Muscle of leg (tissue), 11 donors: ENCODE measurements around the gene SH3PXD2B. TPM values are rescaled to one million over a fixed set of nuclear protein-coding genes. Genes with fewer than 3 reads are reported as not detected.

Experiments used
- DNase-seq: peaks from one replicate; pipeline ENCODE4 v3.0.0; 2013
- H3K27ac ChIP-seq: one replicate; pipeline ENCODE4 v1.5.1; 2013; ENCODE audit warnings: mild to moderate bottlenecking, low read length, control low read depth
- H3K27me3 ChIP-seq: one replicate; pipeline ENCODE4 v1.6.1; 2013; ENCODE audit warnings: low read length; ENCODE audit not compliant: control insufficient read depth, insufficient read depth
- H3K36me3 ChIP-seq: one replicate; pipeline ENCODE4 v1.6.1; 2013; ENCODE audit warnings: low read length; ENCODE audit not compliant: control insufficient read depth, insufficient read depth
- H3K4me1 ChIP-seq: one replicate; pipeline ENCODE4 v1.6.1; 2013; ENCODE audit warnings: low read length; ENCODE audit not compliant: control insufficient read depth, insufficient read depth
- H3K4me3 ChIP-seq: one replicate; pipeline ENCODE4 v1.5.1; 2013; ENCODE audit warnings: low read length, control low read depth
- H3K9me3 ChIP-seq: replicated peaks from 2 replicates; pipeline ENCODE4 v1.6.1; 2013; ENCODE audit warnings: low read depth, low read length; ENCODE audit not compliant: control insufficient read depth
- WGBS: methylation state at CpG from one replicate; pipeline ENCODE4 v1.1.5; 2013; ENCODE audit warnings: missing lambda C conversion rate; ENCODE audit not compliant: insufficient coverage; 5-methylcytosine and 5-hydroxymethylcytosine counted together
- polyA plus RNA-seq, 8 donors: library from polyadenylated mRNA; unstranded; fragments of 120-200 nt; gene quantifications; one replicate each; pipeline versions ENCODE4 v1.2.1 to v1.2.3, GENCODE V29; 2013; ENCODE audit warnings: inconsistent platforms in 1 of 8, low replicate concordance in 1 of 8; ENCODE audit not compliant: insufficient read length in 8 of 8, insufficient read depth in 1 of 8
- total RNA-seq: library from RNA; stranded (reverse); fragments of 120-200 nt; gene quantifications from one replicate; pipeline ENCODE4 v1.2.4, GENCODE V29; 2013

The SH3PXD2B gene
- total and polyA plus RNA-seq, 9 donors = 19.2 to 60.9 (median 36.1) TPM

DNA sequence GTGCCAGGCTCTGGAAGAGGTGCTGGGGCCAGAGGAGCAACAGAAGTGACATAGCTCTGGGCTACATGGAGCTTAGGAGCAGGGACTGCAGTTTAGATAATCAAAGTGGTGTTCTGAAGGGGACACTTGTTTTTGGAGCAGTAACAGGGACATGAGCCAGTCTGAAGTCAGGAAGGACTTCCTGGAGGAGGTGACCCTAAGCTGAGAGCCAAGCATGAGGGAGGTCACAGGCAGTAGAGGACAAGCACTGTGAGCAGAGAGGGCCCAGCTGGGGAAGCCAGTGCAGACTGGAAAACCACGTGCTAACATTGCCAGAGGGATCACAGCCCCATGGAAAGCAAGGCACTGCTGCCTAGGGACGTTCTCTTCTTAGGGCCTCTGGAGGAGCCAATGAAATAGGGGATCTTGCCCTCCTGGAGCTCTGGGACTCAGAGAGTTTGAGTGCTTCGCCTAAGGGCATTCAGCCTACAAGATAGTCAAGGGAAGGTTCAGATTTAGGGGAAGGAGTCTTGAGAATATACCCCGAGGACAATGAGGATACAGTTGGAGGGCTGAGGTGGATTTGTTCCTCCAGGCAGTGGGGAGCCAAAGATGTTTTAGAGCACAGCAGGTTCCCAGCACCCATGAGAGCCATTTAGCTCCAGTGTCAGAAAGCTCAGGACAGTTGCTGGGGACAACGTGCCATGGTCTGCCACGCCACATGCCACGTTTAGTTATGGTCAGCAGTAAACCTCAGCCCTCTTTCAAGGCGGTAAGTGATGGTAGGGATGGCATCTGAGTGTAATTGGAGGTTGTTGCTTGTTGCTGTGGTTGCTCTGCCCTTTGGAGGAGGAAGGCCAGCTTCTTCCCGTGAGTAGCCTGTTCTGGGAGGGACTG, 40.5 kb upstream of the SH3PXD2B start:
- DNase-seq = no peak
- H3K4me3 ChIP-seq = no peak overlapping the region
- H3K9me3 ChIP-seq = no peaks in the 10 kb centered on the region
- peaks cover 51% of the 10 kb centered on the region for H3K4me1 ChIP-seq
- WGBS = 71% methylated on average over 4 of the region's 9 CpGs
- H3K36me3 ChIP-seq = no peaks in the 10 kb centered on the region
- peak overlapping the region; percentile 11 for H3K27ac ChIP-seq
- H3K27me3 ChIP-seq = no peaks in the 10 kb centered on the region

DNA sequence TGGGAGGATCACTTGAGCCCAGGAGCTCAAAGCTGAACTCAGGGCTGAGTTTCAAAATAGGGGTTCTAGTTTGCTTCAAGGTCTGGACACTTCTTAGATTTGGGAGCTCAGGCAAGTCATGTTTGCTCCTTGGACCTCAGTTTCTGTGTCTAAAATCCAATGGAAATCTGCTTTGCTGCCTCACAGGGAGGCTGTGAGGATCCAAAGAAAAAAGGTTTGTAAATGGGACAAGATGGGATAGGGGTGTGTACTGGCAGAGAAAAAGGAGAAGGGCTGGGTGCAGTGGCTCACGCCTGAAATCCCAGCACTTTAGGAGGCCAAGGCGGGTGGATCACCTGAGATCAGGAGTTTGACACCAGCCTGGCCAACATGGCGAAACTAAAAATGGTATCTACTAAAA, 39.6 kb upstream of the SH3PXD2B start:
- Histone ChIP-seq H3K4me3 (no peak overlapping the region), H3K27me3 (no peaks in the 10 kb centered on the region), H3K27ac (peak overlapping the region; percentile 32), H3K36me3 (no peaks in the 10 kb centered on the region), H3K9me3 (no peaks in the 10 kb centered on the region), H3K4me1 (peaks cover 55% of the 10 kb centered on the region)
- DNase-seq = no peak
- 100% methylated on average over 1 of the region's 3 CpGs for WGBS

DNA sequence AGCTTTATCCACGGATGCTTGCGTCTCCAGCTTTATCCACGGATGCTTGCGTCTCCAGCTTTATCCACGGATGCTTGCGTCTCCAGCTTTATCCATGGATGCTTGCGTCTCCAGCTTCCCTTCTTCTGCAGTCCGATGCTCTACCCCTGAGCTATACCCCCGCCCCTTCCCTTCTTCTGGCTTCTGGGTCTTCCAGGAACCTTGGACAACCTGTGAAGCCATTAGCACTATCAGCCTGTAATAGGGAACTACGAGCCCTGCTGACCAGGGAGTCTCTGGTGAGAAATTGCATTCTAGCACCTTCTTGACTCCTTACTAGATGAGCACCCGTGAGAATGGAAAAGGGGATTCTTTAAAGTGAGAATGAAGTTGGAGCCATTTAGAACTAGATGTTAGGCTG, 39.1 kb upstream of the SH3PXD2B start:
- Histone ChIP-seq H3K27ac (peak overlapping the region; percentile 32), H3K36me3 (no peaks in the 10 kb centered on the region), H3K27me3 (no peaks in the 10 kb centered on the region), H3K9me3 (no peaks in the 10 kb centered on the region), H3K4me1 (peaks cover 55% of the 10 kb centered on the region), H3K4me3 (no peak overlapping the region)
- WGBS = 48% methylated on average over 7 of the region's 11 CpGs
- DNase-seq = no peak

DNA sequence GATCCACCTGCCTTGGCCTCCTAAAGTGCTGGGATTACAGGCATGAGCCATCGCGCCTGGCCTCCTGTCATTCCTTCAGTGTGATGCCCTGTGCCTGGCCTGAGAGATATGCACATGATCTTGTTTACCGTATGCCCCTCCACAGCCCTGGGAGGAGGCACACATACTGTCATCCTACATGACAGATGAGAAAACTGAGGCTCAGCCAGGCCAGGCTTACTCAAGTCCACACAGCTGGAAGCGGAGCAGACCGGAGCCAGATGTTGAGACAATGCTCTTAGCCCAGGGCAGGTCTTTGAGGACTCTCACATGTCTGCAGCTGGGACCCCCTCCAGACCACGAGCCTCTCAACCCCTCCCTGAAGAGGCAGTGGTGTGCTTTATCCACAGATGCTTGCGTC, 38.7 kb upstream of the SH3PXD2B start:
- Histone ChIP-seq H3K4me3 (no peak overlapping the region), H3K27ac (no peak overlapping the region), H3K36me3 (no peaks in the 10 kb centered on the region), H3K9me3 (no peaks in the 10 kb centered on the region), H3K4me1 (peaks cover 57% of the 10 kb centered on the region), H3K27me3 (no peaks in the 10 kb centered on the region)
- peak; percentile 93 for DNase-seq
- WGBS = 53% methylated on average over 5 of the region's 7 CpGs

DNA sequence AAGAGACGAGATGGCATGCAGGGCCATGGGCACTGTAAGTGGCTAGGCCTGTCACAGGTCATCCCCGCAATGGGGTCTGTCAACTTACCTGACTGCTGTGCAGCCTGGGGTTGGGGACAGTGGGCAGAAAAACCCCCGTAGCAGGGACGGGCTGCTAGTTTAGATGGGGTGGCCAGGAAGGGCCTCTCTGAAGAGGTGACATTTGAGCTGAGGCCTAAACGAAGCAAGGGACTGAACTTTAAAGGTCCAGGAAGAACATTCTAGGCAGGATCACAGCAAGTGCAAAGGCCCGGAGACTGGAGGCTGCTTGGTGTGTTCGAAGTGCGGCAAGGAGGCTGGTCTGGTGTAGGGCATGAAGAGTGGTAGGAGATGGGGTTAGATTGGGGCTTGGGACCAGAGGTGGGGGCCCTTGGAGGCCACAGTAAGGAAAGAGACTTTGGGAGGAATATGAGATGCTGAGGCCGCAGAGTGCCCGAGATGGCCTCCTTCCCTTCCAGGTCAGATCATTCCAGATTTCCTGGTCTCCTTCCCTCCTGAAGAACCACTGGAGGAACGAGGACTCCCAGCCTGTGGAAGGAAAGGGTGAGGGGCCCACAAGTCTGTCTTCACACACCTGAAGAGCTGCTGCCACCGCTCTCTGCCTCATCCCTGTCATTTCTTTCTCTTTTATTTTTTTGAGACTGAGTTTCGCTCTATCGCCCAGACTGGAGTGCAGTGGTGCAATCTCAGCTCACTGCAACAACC, 37.9 kb upstream of the SH3PXD2B start:
- WGBS = 78% methylated on average over 12 of the region's 14 CpGs
- no peaks in the 10 kb centered on the region for H3K9me3 ChIP-seq
- no peak overlapping the region for H3K27ac ChIP-seq
- no peak overlapping the region for H3K4me3 ChIP-seq
- H3K4me1 ChIP-seq = peaks cover 51% of the 10 kb centered on the region
- no peak for DNase-seq
- H3K36me3 ChIP-seq = no peaks in the 10 kb centered on the region
- no peaks in the 10 kb centered on the region for H3K27me3 ChIP-seq

DNA sequence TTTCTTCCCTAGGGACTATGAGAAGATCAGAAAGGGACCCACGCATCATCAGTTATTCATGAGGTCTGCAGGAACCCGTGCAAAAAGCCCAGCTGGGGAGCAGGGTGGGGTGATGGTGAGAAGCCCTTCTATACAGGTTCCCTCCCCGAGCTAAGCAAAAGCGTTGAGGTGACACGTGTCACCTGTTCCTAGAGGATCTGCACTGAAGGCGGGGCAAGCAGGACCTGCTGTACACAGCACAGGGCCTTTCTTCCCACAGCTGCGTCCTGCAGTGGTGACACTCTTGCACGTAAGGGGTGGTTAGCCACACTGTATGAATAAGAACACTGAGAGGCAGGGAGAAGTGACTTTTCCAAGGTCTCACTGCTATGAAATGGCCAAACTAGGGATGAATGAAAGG, 37.2 kb upstream of the SH3PXD2B start:
- 59% methylated on average over 7 of the region's 8 CpGs for WGBS
- Histone ChIP-seq H3K27me3 (no peaks in the 10 kb centered on the region), H3K4me3 (no peak overlapping the region), H3K9me3 (no peaks in the 10 kb centered on the region), H3K4me1 (peaks cover 43% of the 10 kb centered on the region), H3K27ac (no peak overlapping the region), H3K36me3 (no peaks in the 10 kb centered on the region)
- no peak for DNase-seq

DNA sequence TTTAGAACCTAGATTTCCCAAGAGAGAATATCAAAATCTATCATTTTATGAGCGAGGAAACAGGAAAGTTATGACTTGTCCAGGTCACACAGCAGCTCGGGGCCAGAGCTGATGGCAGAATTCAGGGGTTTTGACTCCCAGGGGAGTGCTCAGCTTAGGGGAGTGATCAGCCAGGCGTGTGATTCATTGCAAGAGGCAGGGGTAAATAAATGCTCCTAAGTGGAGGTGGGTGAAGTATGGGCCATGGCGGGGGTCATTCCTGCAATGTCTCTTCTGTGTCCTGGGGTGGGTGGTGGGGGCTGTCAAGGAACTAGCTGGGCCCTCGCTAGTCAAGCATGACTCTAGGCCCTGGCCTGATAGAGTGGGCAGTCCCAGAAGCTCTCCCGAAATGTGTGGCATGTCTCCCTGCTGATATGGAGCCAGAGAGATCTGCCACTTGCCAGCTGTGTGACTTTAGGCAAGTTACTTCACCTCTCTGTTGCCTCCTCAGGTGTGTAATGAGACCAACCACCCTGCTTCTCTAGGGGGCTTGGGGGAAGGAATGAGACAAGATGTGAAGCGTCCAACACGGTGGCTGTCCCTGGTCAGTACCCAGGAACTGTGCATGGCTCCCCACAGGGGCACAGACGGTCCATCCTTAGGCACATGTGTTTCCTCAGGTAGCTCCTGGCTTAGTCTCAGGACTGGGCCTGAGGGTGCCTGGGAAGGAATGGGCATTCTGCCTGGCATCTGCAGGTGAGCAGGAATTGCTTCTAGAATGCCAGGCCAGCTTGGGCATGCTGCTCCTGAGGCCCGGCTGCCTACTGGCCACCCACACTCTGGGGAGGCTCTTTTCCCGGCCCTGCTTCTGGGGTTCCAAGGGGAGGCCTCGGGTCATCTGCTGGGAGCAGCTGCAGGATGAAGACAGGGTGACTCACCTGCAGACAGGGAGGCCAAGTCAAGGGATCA, 36.5 kb upstream of the SH3PXD2B start:
- H3K4me3 ChIP-seq = no peak overlapping the region
- H3K4me1 ChIP-seq = peaks cover 40% of the 10 kb centered on the region
- no peak overlapping the region for H3K27ac ChIP-seq
- WGBS = 72% methylated on average over 9 of the region's 12 CpGs
- no peak for DNase-seq
- H3K9me3 ChIP-seq = no peaks in the 10 kb centered on the region
- H3K36me3 ChIP-seq = no peaks in the 10 kb centered on the region
- no peaks in the 10 kb centered on the region for H3K27me3 ChIP-seq

DNA sequence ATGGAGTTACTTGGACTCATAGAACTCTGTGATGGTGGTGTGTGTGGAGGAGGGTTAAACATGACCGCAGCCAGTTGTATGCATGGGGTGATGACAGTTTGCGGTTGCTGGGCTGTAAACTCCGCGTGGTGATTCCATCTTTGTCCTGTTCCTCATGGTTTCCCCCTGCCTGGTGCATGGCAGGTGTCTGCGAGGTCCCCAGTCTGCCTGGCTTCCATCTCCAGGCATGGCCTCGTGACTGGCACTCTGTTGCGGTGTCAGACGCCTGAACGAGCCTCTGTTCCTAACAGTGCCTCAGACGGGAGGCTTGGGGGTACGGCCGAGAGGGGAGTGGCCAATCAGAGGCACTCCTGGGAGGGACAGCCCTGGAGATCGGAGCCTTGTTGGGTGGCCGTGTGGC, 33.9 kb upstream of the SH3PXD2B start:
- WGBS = 71% methylated on average over 13 of the region's 14 CpGs

DNA sequence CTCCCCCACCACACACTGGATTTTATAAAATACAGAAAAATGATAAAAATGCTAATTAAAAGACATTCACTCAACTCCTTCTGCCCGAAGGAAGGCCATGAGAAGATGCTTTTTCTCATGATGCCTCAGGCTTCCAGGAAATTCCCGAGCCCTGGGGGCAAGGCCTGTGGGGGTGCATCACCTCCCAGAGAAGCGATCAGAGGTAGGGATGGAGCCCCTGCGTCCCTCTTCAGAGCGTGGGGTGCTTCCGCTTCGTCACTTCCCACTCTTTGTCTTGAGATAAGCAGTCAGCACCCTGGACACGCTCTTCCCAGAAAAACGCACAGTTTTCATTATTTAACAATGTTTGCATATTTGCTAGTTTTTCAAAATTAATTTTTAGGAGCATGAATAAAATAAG, 33.3 kb upstream of the SH3PXD2B start:
- no peak for DNase-seq
- no peaks in the 10 kb centered on the region for H3K27me3 ChIP-seq
- 73% methylated on average over 3 of the region's 9 CpGs for WGBS
- no peaks in the 10 kb centered on the region for H3K36me3 ChIP-seq
- H3K27ac ChIP-seq = peak overlapping the region; percentile 40
- no peak overlapping the region for H3K4me3 ChIP-seq
- peaks cover 17% of the 10 kb centered on the region for H3K4me1 ChIP-seq
- no peaks in the 10 kb centered on the region for H3K9me3 ChIP-seq

More for the DNA sequence above, 33.9 kb upstream of the SH3PXD2B start:
- Histone ChIP-seq H3K36me3 (no peaks in the 10 kb centered on the region), H3K27me3 (no peaks in the 10 kb centered on the region), H3K9me3 (no peaks in the 10 kb centered on the region), H3K4me1 (peaks cover 20% of the 10 kb centered on the region), H3K4me3 (no peak overlapping the region), H3K27ac (peak overlapping the region; percentile 49)
- no peak for DNase-seq
